Neutrophil (primary cell): ENCODE results near the gene EPHA6.

Experiments used
- H3K27ac ChIP-seq: fragments of 200-600 bp; sonication (generic); 2 replicates; pipeline ENCODE4 v1.5.1; 2016; ENCODE audit warnings: mild to moderate bottlenecking, moderate library complexity
- H3K27me3 ChIP-seq: fragments of 200-600 bp; sonication (generic); 2 replicates; pipeline ENCODE4 v1.6.0; 2016; ENCODE audit warnings: mild to moderate bottlenecking
- H3K36me3 ChIP-seq: fragments of 200-600 bp; sonication (generic); 2 replicates; pipeline ENCODE4 v1.5.1; 2017
- H3K4me1 ChIP-seq, 2 experiments: fragments of 200-600 bp in 1 of 2; sonication (generic) in 1 of 2; 1 replicate in 1 of 2; 2 replicates in 1 of 2; pipeline versions ENCODE4 v1.5.1 to v1.6.1; 2013 to 2016; ENCODE audit warnings: low read depth in 1 of 2, low read length in 1 of 2, mild to moderate bottlenecking in 1 of 2, moderate library complexity in 1 of 2; ENCODE audit not compliant: control insufficient read depth in 1 of 2, insufficient read depth in 1 of 2
- H3K4me3 ChIP-seq, 2 experiments: fragments of 200-600 bp in 1 of 2; sonication (generic) in 1 of 2; 1 replicate in 1 of 2; 2 replicates in 1 of 2; pipeline ENCODE4 v1.5.1; 2013 to 2016; ENCODE audit warnings: low read depth in 1 of 2, low read length in 1 of 2, mild to moderate bottlenecking in 1 of 2, moderate library complexity in 1 of 2
- H3K9me3 ChIP-seq: fragments of 200-600 bp; sonication (generic); 2 replicates; pipeline ENCODE4 v1.5.1; 2016
- CTCF ChIP-seq: fragments of 200-600 bp; sonication (generic); IDR thresholded peaks from 2 replicates; pipeline ENCODE4 v1.5.1; 2016; ENCODE audit warnings: antibody characterized with exemption

The EPHA6 gene

GRCh38 chr3:97177242-97177641 lies 362.8 kb downstream of the EPHA6 start:
- Histone ChIP-seq H3K27ac (no peak overlapping the region), H3K4me1 (no peaks in the 10 kb centered on the region), H3K27me3 (no peaks in the 10 kb centered on the region), H3K9me3 (no peaks in the 10 kb centered on the region), H3K36me3 (no peaks in the 10 kb centered on the region), H3K4me3 (no peak overlapping the region)
- TF ChIP-seq CTCF, result no peak

GRCh38 chr3:97181704-97182103 lies 367.3 kb downstream of the EPHA6 start:
- Histone ChIP-seq H3K4me1 (no peaks in the 10 kb centered on the region), H3K27ac (no peak overlapping the region), H3K9me3 (no peaks in the 10 kb centered on the region), H3K27me3 (no peaks in the 10 kb centered on the region), H3K36me3 (no peaks in the 10 kb centered on the region), H3K4me3 (no peak overlapping the region)
- TF ChIP-seq CTCF, result no peak

GRCh38 chr3:97187771-97188170 lies 373.4 kb downstream of the EPHA6 start:
- Histone ChIP-seq H3K4me3 (no peak overlapping the region), H3K36me3 (no peaks in the 10 kb centered on the region), H3K27ac (no peak overlapping the region), H3K9me3 (no peaks in the 10 kb centered on the region), H3K4me1 (no peaks in the 10 kb centered on the region), H3K27me3 (no peaks in the 10 kb centered on the region)
- no peak for TF ChIP-seq CTCF

GRCh38 chr3:97189835-97190234 lies 375.4 kb downstream of the EPHA6 start:
- Histone ChIP-seq H3K9me3 (no peaks in the 10 kb centered on the region), H3K36me3 (no peaks in the 10 kb centered on the region), H3K4me3 (no peak overlapping the region), H3K27ac (no peak overlapping the region), H3K27me3 (no peaks in the 10 kb centered on the region), H3K4me1 (no peaks in the 10 kb centered on the region)
- TF ChIP-seq CTCF, result no peak

GRCh38 chr3:97197083-97197482 lies 382.7 kb downstream of the EPHA6 start:
- H3K36me3 ChIP-seq, result no peaks in the 10 kb centered on the region
- no peaks in the 10 kb centered on the region for H3K27me3 ChIP-seq
- H3K4me3 ChIP-seq, result no peak overlapping the region
- H3K4me1 ChIP-seq, result no peaks in the 10 kb centered on the region
- TF ChIP-seq CTCF, result no peak
- H3K27ac ChIP-seq, result no peak overlapping the region
- no peaks in the 10 kb centered on the region for H3K9me3 ChIP-seq

GRCh38 chr3:97197830-97198229 lies 383.4 kb downstream of the EPHA6 start:
- no peaks in the 10 kb centered on the region for H3K27me3 ChIP-seq
- TF ChIP-seq CTCF, result no peak
- no peaks in the 10 kb centered on the region for H3K4me1 ChIP-seq
- no peaks in the 10 kb centered on the region for H3K36me3 ChIP-seq
- H3K27ac ChIP-seq, result no peak overlapping the region
- no peak overlapping the region for H3K4me3 ChIP-seq
- no peaks in the 10 kb centered on the region for H3K9me3 ChIP-seq
